Activated T-helper 1 cell treated with anti-CD3 and anti-CD28 coated beads, Interleukin-2, amount 50 U/mL, for 16 hours (primary cell): ENCODE measurements around the gene FAM13A.
"Not testable (repeated sequence)": the region's sequence is repeated elsewhere in the genome, so short reads cannot be mapped to it uniquely, and the experiment has no call there.

ENCODE experiments used
- DNase-seq, 2 donors: peaks; one replicate each; pipeline ENCODE4 v3.0.0-alpha.2; 2020; ENCODE audit warnings: low read depth in 1 of 2, low spot score in 1 of 2

FAM13A gene

DNA sequence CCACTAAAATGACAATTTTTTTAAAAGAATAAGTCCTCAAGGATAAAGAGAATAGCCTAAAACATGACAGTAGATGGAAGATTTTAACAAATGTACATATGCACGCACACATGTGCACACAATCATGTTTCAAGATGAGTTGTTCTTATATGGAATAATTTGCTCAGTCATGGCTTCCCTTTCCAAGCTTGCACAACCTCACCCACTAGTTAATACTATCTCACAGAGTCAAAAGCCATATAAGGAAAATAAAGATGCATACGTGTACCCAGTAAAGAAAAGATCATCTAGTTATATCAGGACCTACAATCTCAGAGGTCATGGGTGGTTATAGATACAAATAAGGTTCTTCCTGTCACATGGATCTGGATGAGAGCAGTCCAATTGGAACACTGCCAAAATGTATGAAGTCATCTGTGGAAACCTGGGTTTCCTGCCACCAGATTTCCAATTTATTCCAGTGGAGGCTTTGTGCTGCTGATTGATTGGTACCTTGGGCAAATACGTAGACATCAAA lies 56.1 kb downstream of the FAM13A start:
- DNase-seq = no peak

- no peak for DNase-seq
These were observed 56.6 kb downstream of the FAM13A start for GRCh38 chr4:89000382-89000781.

DNA sequence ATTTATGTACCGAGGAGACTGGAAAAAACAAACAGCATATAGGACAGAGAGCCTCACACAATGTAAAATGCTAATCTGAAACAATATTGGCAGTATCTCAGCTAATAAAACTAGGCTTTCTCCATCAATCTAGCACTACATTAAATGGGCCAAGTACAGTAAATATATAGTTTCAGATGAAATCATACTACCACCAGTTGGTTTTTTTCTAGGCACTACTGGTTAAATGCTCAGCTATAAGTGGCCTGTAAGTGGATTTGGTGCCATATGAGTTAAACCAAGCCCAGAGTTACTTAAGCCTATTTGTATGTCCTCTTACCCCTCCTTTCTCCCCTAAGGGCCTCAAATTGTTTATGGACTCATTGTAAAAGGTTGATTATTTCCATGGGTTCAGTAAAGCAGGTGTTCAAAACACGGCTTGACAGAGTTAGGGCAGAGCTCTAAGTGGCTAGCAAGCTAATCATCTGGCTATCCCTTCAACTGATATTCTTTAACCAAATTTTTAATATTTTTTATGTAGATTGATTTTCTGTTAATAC lies 57.5 kb downstream of the FAM13A start:
- no peak for DNase-seq

- no peak for DNase-seq
These were observed 58.1 kb downstream of the FAM13A start for GRCh38 chr4:88998891-88999290.

GRCh38 chr4:88998001-88998400 lies 59.0 kb downstream of the FAM13A start:
- no peak for DNase-seq

DNA sequence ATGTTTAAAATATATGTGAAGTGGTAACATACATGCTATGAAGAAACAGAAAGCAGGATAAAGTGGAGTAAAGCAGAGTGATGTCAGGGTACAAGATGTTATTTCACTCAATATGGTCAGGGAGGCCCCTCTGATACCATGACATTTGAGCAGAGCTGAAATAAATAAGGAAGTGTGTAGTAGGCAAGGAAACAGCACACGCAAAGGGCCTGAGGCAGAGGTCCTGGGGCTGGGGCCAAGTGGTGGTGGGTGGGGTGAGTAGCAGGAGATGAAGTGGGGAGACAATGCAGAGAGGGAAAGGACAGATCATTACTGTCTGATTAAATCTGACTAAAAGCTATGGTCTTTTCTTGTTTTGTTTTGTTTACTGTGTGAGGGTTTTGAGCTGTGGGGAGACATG lies 61.1 kb downstream of the FAM13A start:
- DNase-seq = no peak

DNA sequence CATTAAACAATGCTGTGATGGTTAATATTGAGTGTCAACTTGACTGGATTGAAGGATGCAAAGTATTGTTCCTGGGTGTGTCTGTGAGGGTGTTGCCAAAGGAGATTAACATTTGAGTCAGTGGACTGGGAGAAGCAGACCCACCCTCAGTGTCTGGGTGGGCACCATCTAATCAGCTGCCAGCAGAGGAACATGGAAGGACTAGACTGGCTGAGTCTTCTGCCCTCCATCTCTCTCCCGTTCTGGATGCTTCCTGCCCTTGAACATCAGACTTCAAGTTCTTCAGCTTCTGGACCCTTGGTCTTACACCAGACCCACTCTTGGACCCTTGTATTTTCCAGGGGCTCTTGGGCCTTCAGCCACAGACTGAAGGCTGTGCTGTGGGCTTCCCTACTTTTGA lies 61.7 kb downstream of the FAM13A start:
- not testable (repeated sequence) for DNase-seq

DNA sequence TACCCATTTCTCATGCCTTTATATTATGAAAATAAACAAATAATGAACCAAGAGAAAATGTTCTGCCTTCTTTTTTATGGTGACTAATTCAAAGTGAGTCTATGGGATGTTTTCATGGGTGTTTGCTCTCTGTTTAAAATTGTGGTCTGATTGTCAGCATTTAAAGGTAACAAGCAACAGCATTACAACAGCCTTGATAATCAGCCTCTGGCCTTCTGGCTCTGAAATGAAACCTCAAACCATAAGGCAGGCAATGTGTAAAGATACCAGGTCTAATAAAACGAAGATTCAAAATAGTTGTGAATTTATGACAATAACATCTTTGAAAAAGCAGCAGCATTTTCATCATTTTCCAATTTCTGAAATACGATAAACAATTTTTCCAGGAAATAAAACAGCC lies 63.7 kb downstream of the FAM13A start:
- DNase-seq = no peak

DNA sequence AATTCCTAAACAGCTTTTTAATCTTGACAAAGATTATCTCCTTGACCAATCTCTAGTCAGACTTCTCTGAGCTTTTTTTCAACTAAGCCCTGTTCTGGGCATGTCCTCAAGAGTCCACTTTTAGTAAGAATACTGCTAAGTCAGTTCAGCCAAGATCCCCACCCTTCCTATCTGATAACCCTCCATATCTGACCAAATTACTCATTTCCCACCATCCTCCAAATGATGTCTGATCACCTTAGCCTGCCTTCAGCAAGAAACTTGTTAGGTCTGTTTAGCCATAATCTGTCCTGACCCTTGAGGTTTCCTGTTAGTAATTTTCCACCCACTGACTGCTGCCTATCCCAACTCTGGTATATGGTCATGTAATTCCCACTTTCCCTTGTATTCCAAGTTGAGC lies 65.2 kb downstream of the FAM13A start:
- no peak for DNase-seq

GRCh38 chr4:88989990-88990389 lies 67.0 kb downstream of the FAM13A start:
- no peak for DNase-seq

DNA sequence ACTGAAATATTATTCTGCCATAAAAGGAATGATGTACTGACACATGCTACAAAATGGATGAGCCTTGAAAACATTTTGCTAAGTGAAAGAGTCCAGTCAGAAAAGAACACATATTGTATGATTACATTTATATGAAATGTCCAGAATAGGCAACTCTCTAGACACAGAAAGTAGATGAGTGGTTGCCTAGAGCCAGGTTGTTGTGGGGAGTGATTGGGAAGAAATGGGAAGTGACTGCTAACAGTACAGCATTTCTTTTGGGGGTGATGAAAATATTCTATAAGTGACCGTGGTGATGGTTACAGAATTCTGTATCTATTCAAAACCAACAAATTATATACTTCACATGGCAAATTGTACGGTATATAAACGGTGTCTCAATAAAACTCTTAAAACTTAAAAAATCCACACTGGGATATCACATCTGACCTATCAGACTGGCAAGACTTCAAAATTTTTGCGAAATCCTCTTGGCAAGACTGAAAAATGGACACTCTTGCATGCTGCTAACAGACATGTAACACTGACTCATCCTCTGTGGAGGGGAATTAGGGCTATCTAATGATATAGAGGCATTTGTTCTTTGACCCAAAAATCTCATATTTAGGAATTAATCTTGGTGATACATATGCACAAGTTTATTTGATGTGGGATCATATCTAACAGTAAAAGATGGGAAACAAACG lies 71.8 kb downstream of the FAM13A start:
- no peak for DNase-seq

DNA sequence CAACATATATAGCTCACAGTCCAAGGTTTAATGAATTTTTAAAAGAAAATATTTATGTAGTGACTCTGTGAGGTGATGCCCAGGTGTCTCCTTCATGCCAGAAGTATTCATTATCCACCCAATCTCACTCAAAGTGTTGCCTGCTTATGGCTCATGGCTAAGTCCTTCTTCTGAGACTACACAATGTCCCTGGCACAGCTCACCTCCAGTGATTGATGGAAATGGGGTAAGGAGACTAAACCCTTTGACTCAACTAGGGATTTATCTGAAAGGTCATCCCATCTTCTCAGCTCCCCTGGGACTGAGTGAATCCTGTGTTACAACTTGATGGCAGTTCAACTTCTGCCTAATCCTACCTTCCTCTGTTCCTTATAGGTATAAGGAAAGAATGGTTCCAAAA lies 74.2 kb downstream of the FAM13A start:
- DNase-seq = no peak

GRCh38 chr4:88981993-88982392 lies 75.0 kb downstream of the FAM13A start:
- DNase-seq = no peak

DNA sequence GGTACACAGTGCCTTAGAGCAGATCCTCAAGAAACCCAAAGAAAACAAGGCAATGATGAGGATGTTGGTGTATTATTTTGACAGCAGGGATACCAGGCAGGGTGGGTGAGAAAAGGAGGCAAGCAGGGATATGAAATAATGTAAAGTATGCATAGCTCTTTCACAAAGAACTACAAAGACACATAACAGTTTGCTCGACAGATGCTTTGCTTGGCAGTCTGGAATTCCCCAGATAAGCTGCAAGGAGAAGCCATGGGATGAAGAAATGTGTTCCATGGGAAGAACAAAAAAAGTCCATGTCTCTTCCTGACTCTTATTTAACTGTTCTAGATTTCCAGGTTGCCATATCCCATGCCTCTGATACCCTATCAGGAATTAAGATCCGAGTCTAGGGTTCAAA lies 75.4 kb downstream of the FAM13A start:
- no peak for DNase-seq

DNA sequence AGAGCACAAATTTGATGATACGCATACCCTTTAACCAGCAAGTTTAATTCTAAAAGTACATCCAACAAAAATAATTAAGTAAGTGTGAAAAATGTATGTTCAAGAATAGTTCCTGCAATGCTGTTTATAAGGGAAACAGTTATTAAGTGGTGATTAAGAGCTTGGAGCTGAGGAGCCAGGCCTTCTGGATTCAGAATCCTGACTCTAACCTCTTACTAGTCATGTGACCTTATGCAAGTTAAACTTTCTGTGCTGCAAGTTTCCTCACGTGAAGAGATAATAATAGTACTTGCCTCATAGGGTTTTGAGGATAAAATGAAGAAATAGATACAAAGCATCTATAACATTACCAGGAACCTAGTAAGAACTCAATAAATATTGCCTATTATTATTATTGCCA lies 77.7 kb downstream of the FAM13A start:
- DNase-seq = no peak

- DNase-seq = no peak
These were observed 80.3 kb downstream of the FAM13A start for GRCh38 chr4:88976775-88977035.

DNA sequence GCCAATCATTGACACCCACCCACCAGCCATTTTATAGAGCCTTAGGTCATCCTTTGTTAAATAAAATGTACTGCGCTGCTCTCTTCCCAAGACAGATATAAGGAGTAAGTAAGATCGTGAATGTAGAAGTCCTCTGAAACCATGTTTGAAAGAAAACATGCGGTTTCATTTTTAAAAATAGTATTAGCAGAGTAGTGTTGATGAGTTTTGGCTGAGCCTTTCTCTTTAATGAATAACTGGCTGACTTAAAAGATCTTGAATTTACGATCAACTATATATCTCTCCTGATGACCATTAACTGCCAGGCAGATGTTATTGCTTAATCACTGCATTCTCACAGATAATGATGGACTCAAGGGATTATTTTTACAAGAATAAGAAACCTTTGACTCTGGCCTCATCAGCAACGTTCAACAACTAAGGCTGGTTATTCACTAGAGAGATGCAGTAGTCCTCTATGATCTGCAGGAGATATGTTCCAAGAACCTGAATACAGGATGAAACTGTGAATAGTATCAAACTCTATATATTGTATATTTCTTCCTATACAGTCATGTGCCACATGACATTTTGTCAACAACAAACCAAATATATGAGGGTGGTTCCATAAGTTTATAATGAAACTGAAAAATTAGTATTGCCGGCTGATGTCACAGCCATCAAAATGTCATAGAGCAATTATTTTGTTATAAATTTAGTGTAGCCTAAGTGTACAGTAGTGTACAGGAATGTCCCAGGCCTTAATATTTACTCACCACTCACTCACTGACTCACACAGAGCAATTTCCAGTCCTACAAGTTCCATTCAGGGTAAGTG lies 80.8 kb downstream of the FAM13A start:
- no peak for DNase-seq

DNA sequence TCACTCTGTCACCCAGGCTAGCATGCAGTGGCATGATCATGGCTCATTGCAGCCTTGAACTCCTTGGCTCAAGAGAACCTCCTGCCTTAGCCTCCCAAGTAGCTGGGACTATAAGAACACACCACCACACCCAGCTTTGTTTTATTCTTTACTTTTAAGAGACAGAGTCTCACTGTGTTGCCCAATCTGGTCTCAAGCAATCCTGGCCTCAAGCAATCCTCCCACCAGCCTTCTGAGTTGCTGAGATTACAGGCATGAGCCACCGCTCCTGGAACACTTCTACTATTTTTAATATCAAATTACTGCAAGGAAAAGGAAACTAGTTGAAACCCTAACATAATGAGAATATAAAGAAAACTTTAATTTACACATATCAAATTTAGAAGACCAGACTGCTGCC lies 85.4 kb downstream of the FAM13A start:
- no peak for DNase-seq

GRCh38 chr4:88969746-88970145 lies 87.2 kb downstream of the FAM13A start:
- DNase-seq = no peak

DNA sequence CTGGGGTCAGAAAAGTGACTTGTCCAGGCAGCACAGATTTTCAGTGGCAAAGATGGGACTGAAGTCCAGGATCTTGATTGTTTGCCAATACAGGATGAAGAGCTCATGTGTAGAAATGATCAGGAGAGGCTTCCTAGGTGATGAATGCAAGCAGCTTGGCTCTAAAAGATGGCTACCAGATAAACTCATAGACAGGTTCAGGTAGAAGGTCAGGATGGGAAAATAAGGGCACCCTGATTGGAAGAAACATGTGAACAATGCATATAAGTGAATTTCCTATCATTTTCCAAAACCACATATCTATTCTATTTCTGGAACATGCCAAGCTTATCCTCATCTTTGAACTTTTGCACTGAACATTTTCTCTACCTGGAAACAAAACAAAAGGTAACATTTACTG lies 87.7 kb downstream of the FAM13A start:
- no peak for DNase-seq

- DNase-seq = no peak
These were observed 89.1 kb downstream of the FAM13A start for GRCh38 chr4:88967883-88968331.

DNA sequence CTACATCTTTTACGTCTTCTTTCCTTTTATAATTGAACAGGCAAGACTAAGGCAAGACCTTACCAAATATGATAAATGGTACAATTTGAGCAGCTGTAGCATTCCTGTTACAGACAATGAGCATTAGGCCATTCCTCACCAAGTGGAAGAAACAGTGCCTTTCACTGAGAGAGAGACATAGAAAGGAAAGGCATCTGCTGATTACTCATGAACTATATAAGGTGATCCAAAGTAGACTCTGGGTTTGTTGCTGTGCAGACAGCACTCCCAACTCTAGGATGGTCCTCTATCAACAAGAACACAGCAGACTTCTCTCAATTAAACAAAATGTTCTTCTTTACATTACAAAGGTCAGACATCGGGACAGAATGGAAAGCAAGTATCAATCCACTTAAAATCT lies 91.9 kb downstream of the FAM13A start:
- no peak for DNase-seq
